ENCODE data around the gene FOXO6. TPM values are rescaled to one million over a fixed set of nuclear protein-coding genes. Genes with fewer than 3 reads are reported as not detected.
A peak's percentile ranks its signal among the peaks of the same experiment; 100 is the strongest.

FOXO6 gene
- total and polyA plus RNA-seq, 2 donors (not counting 1 experiment from before 2014, with no cell fraction given): 0.06 to 0.15 TPM

GRCh38 chr1:41416552-41417334, 55.5 kb downstream of the FOXO6 start:
- no peak overlapping the region for H2AFZ ChIP-seq (ENCODE audit: insufficient read depth, low read depth, low read length, poor library complexity, severe bottlenecking)
- H4K20me1 ChIP-seq (ENCODE audit: control insufficient read depth, insufficient read depth, low read length, poor library complexity, severe bottlenecking): no peaks in the 10 kb centered on the region
- no peaks in the 10 kb centered on the region for H3K79me2 ChIP-seq (ENCODE audit: control insufficient read depth, insufficient read depth, low read length)
- Mint-ChIP-seq H3K27ac (no peak overlapping the region), H3K27me3 (peaks cover 11% of the 10 kb centered on the region), H3K4me1 (no peaks in the 10 kb centered on the region), H3K9me3 (ENCODE audit: insufficient read depth) (no peaks in the 10 kb centered on the region), H3K4me3 (no peak overlapping the region)
- POLR2A ChIA-PET: no interaction called here
- H3K36me3 ChIP-seq (replicated peaks in 1 of 2; ENCODE audit: control extremely low read depth in 1 of 2, control insufficient read depth in 1 of 2, extremely low read depth in 1 of 2, insufficient read depth in 2 of 2, low read length in 1 of 2): no peaks in the 10 kb centered on the region
- peak; percentile 72 for ATAC-seq (ENCODE audit: low read depth)
- 59% methylated on average over 15 of the region's 18 CpGs for WGBS (ENCODE audit: insufficient coverage)
- peak; percentile 74 for DNase-seq
- H3K9me3 ChIP-seq (ENCODE audit: control extremely low read depth in 1 of 3, control insufficient read depth in 2 of 3, insufficient read depth in 1 of 3, low read length in 2 of 3): peaks cover 0 to 3% (median 0%) of the 10 kb centered on the region in 3 donors
- H3K4me1 ChIP-seq (ENCODE audit: control insufficient read depth in 2 of 2, insufficient read depth in 2 of 2, low read length in 2 of 2): no peaks in the 10 kb centered on the region
- no peak overlapping the region for H3K27ac ChIP-seq (ENCODE audit: low read length in 2 of 2)
- no peak for TF ChIP-seq EZH2 (IDR thresholded peaks at IDR 0.05; ENCODE audit: borderline replicate concordance, insufficient read depth, low read depth, low read length, poor library complexity, severe bottlenecking)
- peak; percentile 89 for TF ChIP-seq CTCF (IDR thresholded peaks at IDR 0.05)
- CTCF ChIA-PET: interaction anchor here (0.7 to 7.8 kb wide), 12 partner anchors 9 to 165 kb away, joined by 3 to 73 read pairs (median 6); no protein-coding TSS in a partner anchor
- no peak overlapping the region for H3K9ac ChIP-seq (ENCODE audit: low read length)
- H3K4me3 ChIP-seq (ENCODE audit: control extremely low read depth in 1 of 5, extremely low read depth in 1 of 5, insufficient read depth in 1 of 5, low read depth in 2 of 5, low read length in 4 of 5): no peak overlapping the region
- intact Hi-C loops (cut with micrococcal nuclease): loop anchor here (1.0 to 5.0 kb wide), 3 partner anchors 93 to 134 kb away; no protein-coding TSS in a partner anchor
- H3K27me3 ChIP-seq (replicated peaks in 1 of 4; ENCODE audit: control extremely low read depth in 1 of 4, control insufficient read depth in 3 of 4, insufficient read depth in 4 of 4, low read length in 3 of 4): peaks cover 0 to 8% (median 0%) of the 10 kb centered on the region in 4 experiments
- no peak overlapping the region for H3K4me2 ChIP-seq (replicated peaks; ENCODE audit: low read depth, low read length, poor library complexity, severe bottlenecking)

DNA sequence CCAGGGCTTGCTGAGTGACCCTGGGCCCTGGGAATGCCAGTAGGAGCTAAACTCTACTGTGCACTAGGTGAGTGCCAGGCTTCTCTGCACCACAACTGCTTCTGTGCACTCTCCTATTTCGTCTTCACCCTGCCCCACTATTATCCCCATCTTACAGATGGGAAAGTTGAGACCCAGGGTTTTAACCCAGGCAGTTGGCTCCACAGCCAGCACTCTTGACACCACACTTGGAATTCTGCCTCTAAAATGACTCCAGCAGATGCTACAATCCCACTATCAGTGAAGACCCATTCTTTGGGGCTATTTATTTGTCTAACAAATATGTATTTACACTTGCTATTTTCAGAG, 56.1 kb downstream of the FOXO6 start:
- Mint-ChIP-seq H3K27me3 (peaks cover 15% of the 10 kb centered on the region), H3K9me3 (ENCODE audit: insufficient read depth) (no peaks in the 10 kb centered on the region), H3K27ac (no peak overlapping the region), H3K4me1 (no peaks in the 10 kb centered on the region), H3K4me3 (no peak overlapping the region)
- 0% methylated on average over 1 of the region's 1 CpG for WGBS (ENCODE audit: insufficient coverage)
- Histone ChIP-seq H2AFZ (ENCODE audit: insufficient read depth, low read depth, low read length, poor library complexity, severe bottlenecking) (no peak overlapping the region), H3K9ac (ENCODE audit: low read length) (no peak overlapping the region), H3K79me2 (ENCODE audit: control insufficient read depth, insufficient read depth, low read length) (no peaks in the 10 kb centered on the region), H3K27ac (ENCODE audit: low read length in 2 of 2) (no peak overlapping the region), H3K4me2 (replicated peaks; ENCODE audit: low read depth, low read length, poor library complexity, severe bottlenecking) (no peak overlapping the region), H4K20me1 (ENCODE audit: control insufficient read depth, insufficient read depth, low read length, poor library complexity, severe bottlenecking) (no peaks in the 10 kb centered on the region), H3K4me1 (ENCODE audit: control insufficient read depth in 2 of 2, insufficient read depth in 2 of 2, low read length in 2 of 2) (no peaks in the 10 kb centered on the region), H3K27me3 (replicated peaks in 1 of 4; ENCODE audit: control extremely low read depth in 1 of 4, control insufficient read depth in 3 of 4, insufficient read depth in 4 of 4, low read length in 3 of 4) (peaks cover 0 to 8% (median 0%) of the 10 kb centered on the region in 4 experiments), H3K4me3 (ENCODE audit: control extremely low read depth in 1 of 5, extremely low read depth in 1 of 5, insufficient read depth in 1 of 5, low read depth in 2 of 5, low read length in 4 of 5) (no peak overlapping the region), H3K9me3 (ENCODE audit: control extremely low read depth in 1 of 3, control insufficient read depth in 2 of 3, insufficient read depth in 1 of 3, low read length in 2 of 3) (peaks cover 0 to 2% (median 0%) of the 10 kb centered on the region in 3 donors), H3K36me3 (replicated peaks in 1 of 2; ENCODE audit: control extremely low read depth in 1 of 2, control insufficient read depth in 1 of 2, extremely low read depth in 1 of 2, insufficient read depth in 2 of 2, low read length in 1 of 2) (no peaks in the 10 kb centered on the region)
- ATAC-seq (ENCODE audit: low read depth) (no peak), DNase-seq (no peak)
- peak; percentile 25 for TF ChIP-seq CTCF (IDR thresholded peaks at IDR 0.05)
- TF ChIP-seq EZH2 (IDR thresholded peaks at IDR 0.05; ENCODE audit: borderline replicate concordance, insufficient read depth, low read depth, low read length, poor library complexity, severe bottlenecking): no peak
- ChIA-PET CTCF (interaction anchor here (0.7 to 7.8 kb wide), 12 partner anchors 8 to 165 kb away, joined by 3 to 73 read pairs (median 5); no protein-coding TSS in a partner anchor), POLR2A (no interaction called here)
- intact Hi-C loops (cut with micrococcal nuclease): loop anchor here (1.0 to 5.0 kb wide), 3 partner anchors 94 to 135 kb away; no protein-coding TSS in a partner anchor

Measured in B cell (primary cell).